Suprapubic skin (tissue), 4 donors: Measurements from ENCODE around the gene LAMA5.

Experiments
- EP300 ChIP-seq: sonication (generic); formaldehyde crosslinking; IDR thresholded peaks from one replicate; pipeline ENCODE4 v1.6.1; 2017; ENCODE audit warnings: antibody characterized with exemption
- POLR2AphosphoS5 ChIP-seq, 3 donors: sonication (generic); formaldehyde crosslinking; IDR thresholded peaks; one replicate each; pipeline ENCODE4 v1.6.1; 2017; ENCODE audit warnings: antibody characterized with exemption in 3 of 3
- TF ChIP-seq, protein P1 (sequence below), 2 donors: fragments of 200-600 bp in 1 of 2; fragments of 450-650 bp in 1 of 2; sonication (generic) in 1 of 2; IDR thresholded peaks; one replicate each; pipeline ENCODE4 v1.5.1; 2016 to 2019; ENCODE audit warnings: antibody characterized with exemption in 2 of 2, mild to moderate bottlenecking in 1 of 2, moderate library complexity in 1 of 2

DNA sequence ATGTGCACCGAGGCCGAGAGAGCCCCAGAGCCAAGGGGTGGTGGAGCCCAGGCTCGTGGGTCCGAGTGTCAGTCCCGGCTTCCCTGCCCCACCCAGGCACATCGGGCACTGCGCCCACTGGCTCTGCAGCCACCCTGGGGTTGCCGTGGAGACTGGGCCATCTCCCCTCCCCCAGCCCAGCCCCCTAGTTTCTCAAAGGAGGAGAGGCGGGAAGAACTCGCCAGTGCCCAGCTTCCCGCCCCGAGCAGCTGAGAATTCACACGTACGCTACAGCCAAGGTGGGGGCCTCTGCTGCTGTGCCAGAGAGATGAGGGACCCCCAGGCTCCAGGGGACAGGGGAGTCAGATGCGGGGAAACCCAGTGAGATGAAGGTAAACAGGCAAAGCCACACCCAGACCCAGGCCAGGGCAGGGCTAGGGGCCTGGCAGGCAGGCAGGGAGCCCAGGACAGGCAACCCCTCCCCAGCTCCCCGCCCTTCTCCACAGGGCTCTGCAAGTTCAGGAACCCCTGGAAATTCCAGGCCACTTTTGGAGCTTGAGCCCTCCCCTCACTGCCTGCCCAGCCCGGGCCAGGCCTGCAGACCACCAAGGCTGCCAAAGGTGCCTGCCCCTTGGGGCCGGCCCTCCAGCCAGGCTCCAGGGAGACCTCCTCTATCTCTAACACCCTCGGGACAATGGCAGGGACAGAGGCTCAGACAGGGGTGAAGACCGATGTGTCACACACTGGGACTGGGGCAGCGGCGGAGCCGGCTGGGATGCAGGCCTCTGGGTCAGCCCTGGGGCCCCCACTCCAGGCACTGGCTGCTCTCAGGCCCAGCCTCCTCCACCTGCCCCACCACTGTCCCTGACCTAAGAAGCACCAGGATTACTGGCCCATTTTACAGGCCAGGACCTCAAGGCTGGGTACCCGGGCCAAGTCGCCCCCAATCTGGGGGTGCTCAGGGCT is 6.0 kb downstream of the LAMA5 start:
- TF ChIP-seq, protein P1, sequence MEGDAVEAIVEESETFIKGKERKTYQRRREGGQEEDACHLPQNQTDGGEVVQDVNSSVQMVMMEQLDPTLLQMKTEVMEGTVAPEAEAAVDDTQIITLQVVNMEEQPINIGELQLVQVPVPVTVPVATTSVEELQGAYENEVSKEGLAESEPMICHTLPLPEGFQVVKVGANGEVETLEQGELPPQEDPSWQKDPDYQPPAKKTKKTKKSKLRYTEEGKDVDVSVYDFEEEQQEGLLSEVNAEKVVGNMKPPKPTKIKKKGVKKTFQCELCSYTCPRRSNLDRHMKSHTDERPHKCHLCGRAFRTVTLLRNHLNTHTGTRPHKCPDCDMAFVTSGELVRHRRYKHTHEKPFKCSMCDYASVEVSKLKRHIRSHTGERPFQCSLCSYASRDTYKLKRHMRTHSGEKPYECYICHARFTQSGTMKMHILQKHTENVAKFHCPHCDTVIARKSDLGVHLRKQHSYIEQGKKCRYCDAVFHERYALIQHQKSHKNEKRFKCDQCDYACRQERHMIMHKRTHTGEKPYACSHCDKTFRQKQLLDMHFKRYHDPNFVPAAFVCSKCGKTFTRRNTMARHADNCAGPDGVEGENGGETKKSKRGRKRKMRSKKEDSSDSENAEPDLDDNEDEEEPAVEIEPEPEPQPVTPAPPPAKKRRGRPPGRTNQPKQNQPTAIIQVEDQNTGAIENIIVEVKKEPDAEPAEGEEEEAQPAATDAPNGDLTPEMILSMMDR (IDR thresholded peaks at IDR 0.05) = no peak
- TF ChIP-seq POLR2AphosphoS5 (IDR thresholded peaks at IDR 0.05) (no peak), EP300 (no peak)
